HFFc6 (cell line): ENCODE measurements around the gene SCAF1. TPM values are rescaled to one million over a fixed set of nuclear protein-coding genes. Genes with fewer than 3 reads are reported as not detected.
A peak's percentile ranks its signal among the peaks of the same experiment; 100 is the strongest.
"Not testable (repeated sequence)": the region's sequence is repeated elsewhere in the genome, so short reads cannot be mapped to it uniquely, and the experiment has no call there.

Experiments
- DNase-seq: peaks from one replicate; pipeline ENCODE4 v3.0.0-alpha.2; 2018
- H3K27ac Mint-ChIP-seq: 2 replicates; pipeline ENCODE4 v1.8.0; 2020; ENCODE audit warnings: mild to moderate bottlenecking, mixed read lengths
- H3K27me3 Mint-ChIP-seq: 2 replicates; pipeline ENCODE4 v1.8.0; 2021; ENCODE audit warnings: mild to moderate bottlenecking, moderate library complexity, mixed read lengths; ENCODE audit not compliant: insufficient read depth
- H3K36me3 Mint-ChIP-seq: 2 replicates; pipeline ENCODE4 v1.8.0; 2021; ENCODE audit warnings: low read depth, mixed read lengths
- H3K4me1 Mint-ChIP-seq: 2 replicates; pipeline ENCODE4 v1.8.0; 2020; ENCODE audit warnings: low read depth, mixed read lengths
- H3K4me3 Mint-ChIP-seq: 2 replicates; pipeline ENCODE4 v1.8.0; 2020; ENCODE audit warnings: mild to moderate bottlenecking, moderate library complexity, mixed read lengths
- H3K9me3 Mint-ChIP-seq: 2 replicates; pipeline ENCODE4 v1.8.0; 2020; ENCODE audit warnings: mild to moderate bottlenecking, mixed read lengths
- CTCF ChIP-seq: fragments of 200-600 bp; sonication (generic); IDR thresholded peaks from 2 replicates; pipeline ENCODE4 v1.5.0; 2021; ENCODE audit warnings: antibody characterized with exemption, mild to moderate bottlenecking
- total RNA-seq, 6 experiments: library from RNA; stranded (reverse); fragmentation: NEBNext Ultra II Directional; extraction: Animal tissue kit (Norgen Biotek cat#: 25700); gene quantifications; 2 replicates in 1 of 6; 3 replicates in 5 of 6; pipeline ENCODE4 v1.2.3, GENCODE V29; 2021

SCAF1 gene
- total RNA-seq, 6 experiments from 2014 or later: 112 to 134 (median 121) TPM

DNA sequence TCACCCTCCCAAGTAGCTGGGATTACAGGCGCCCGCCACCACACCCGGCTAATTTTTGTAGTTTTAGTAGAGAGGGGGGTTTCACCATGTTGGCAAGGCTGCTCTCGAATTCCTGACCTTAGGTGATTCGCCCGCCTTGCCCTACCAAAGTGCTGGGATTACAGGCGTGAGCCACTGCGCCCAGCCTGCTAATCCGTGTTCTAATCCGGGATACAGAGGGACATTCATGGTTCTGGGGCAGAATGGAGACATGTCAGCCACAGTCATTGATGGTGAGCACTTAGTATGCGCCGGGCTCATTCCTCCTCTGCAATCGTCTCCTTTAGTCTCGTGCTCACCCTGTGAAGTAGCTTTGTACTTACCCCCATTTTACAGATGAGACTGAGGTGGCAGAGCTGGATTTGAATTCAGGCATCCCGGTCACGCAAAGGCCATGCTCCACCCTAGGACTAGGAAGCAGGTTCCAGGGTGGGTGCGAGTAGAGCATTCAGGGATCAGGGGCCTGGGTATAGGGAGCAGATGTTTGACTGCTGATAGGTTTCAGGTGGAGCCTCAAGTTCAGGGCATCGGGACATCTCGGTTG, 10.3 kb upstream of the SCAF1 start:
- Mint-ChIP-seq H3K27ac (no peak overlapping the region), H3K9me3 (no peaks in the 10 kb centered on the region), H3K27me3 (no peaks in the 10 kb centered on the region; the same call in 1 of the 2 replicates), H3K4me3 (no peak overlapping the region), H3K4me1 (peaks cover 13% of the 10 kb centered on the region), H3K36me3 (peaks cover 19% of the 10 kb centered on the region)
- no peak for TF ChIP-seq CTCF
- DNase-seq: no peak

GRCh38 chr19:49632576-49632975, 9.4 kb upstream of the SCAF1 start:
- H3K36me3 Mint-ChIP-seq: peaks cover 15% of the 10 kb centered on the region
- no peak for DNase-seq

DNA sequence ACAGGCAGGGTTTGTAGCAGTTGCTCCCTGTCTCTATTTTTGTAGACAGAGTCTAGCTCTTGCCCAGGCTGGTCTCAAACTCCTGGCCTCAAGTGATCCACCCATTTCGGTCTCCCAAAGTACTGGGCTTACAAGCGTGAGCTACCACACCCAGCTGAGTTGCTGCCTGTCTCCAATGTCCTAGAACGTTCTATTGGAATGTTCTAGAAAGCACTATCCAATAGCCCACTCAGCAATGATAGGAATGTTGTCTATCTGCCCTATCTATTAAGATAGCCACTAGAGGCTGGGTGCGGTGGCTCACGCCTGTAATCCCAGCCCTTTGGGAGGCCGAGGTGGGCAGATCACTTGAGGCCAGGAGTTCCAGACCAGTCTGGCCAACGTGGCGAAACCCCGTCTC, 8.7 kb upstream of the SCAF1 start:
- H3K4me3 Mint-ChIP-seq, H3K9me3 Mint-ChIP-seq, H3K27ac Mint-ChIP-seq, DNase-seq, H3K27me3 Mint-ChIP-seq: not testable (repeated sequence)
- H3K4me1 Mint-ChIP-seq: peaks cover 24% of the 10 kb centered on the region
- H3K36me3 Mint-ChIP-seq: peaks cover 15% of the 10 kb centered on the region

More at GRCh38 chr19:49632576-49632975, 9.4 kb upstream of the SCAF1 start:
- H3K27me3 Mint-ChIP-seq: no peaks in the 10 kb centered on the region; the same call in 1 of the 2 replicates
- H3K4me1 Mint-ChIP-seq: peaks cover 17% of the 10 kb centered on the region
- no peak overlapping the region for H3K4me3 Mint-ChIP-seq
- no peaks in the 10 kb centered on the region for H3K9me3 Mint-ChIP-seq
- H3K27ac Mint-ChIP-seq: no peak overlapping the region
- TF ChIP-seq CTCF: no peak

- peak; percentile 32 for TF ChIP-seq CTCF
- Mint-ChIP-seq H3K36me3 (peaks cover 7% of the 10 kb centered on the region; the same call in 1 of the 2 replicates), H3K27ac (peak overlapping the region; percentile 53), H3K4me1 (peaks cover 37% of the 10 kb centered on the region), H3K4me3 (peak overlapping the region; percentile 17; the same call in 1 of the 2 replicates), H3K27me3 (peaks cover 5% of the 10 kb centered on the region), H3K9me3 (no peaks in the 10 kb centered on the region)
- DNase-seq: no peak
Observed at GRCh38 chr19:49635530-49636232, 6.3 kb upstream of the SCAF1 start.

- Mint-ChIP-seq H3K4me3 (peak overlapping the region; percentile 7; the same call in 1 of the 2 replicates), H3K4me1 (peaks cover 39% of the 10 kb centered on the region), H3K27ac (peak overlapping the region; percentile 53; the same call in 1 of the 2 replicates), H3K9me3 (no peaks in the 10 kb centered on the region), H3K36me3 (peaks cover 7% of the 10 kb centered on the region; the same call in 1 of the 2 replicates), H3K27me3 (peaks cover 11% of the 10 kb centered on the region)
- TF ChIP-seq CTCF: no peak
- DNase-seq: no peak
Observed at GRCh38 chr19:49636233-49636932, 5.6 kb upstream of the SCAF1 start.
